HG03469 (cell line): ENCODE results near the gene DOCK4.
"Not testable (repeated sequence)": the region's sequence is repeated elsewhere in the genome, so short reads cannot be mapped to it uniquely, and the experiment has no call there.

ENCODE experiments used
- ATAC-seq: cut with Tn5 transposase; IDR thresholded peaks from one replicate; pipeline ENCODE4 v1.9.1; 2021; ENCODE audit warnings: mild to moderate bottlenecking, moderate library complexity, moderate number of reproducible peaks; ENCODE audit not compliant: unreplicated experiment

Gene DOCK4

DNA sequence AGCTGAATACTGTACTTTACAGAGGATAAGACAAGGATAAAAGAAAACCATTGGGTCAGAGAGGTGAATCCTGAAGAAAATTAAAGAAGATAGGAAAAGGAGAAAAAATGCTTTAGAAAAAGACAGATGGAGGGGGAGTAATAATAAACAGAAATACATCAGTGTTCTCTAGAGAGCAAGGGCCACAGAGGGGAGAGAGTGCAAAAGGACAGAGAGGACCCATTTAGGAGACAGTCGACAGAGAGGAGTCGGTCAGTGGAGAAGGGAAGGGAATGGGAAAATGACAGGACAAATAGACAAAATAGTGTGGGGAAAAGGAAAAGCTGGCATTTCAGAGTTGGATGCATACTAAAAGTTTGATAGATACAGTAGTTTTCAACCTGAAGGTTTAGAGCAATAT, 287.0 kb downstream of the DOCK4 start:
- no peak for ATAC-seq

DNA sequence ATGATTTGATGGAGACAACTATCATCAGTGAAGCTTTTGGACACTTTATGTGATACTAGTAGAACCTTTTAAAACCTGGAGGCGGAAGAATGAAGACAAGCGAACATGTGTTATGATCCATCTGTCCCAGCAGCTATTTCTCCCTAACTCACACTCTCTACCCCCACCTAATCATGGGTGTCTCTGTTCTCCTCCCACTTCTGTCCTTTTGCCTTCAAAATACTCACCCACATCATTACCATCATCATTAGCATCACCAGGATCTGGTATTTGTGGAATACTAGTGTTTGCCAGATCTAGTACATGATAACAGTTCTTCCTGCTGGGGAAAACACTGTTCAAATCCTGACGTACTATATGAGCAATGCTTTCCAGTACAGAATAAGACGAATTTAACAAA, 287.7 kb downstream of the DOCK4 start:
- ATAC-seq = no peak

DNA sequence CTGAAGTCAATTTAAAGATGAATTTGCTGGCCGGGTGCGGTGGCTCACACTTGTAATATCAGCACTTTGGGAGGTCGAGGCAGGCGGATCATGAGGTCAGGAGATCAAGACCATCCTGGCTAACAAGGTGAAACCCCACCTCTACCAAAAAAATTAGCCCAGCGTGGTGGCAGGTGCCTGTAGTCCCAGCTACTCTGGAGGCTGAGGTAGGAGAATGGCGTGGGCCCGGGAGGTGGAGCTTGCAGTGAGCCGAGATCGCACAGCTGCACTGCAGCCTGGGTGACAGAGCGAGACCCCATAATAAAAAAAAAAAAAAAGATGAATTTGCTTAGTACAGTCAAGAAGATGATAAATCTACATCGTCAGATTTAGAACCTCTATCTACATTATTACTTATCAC, 288.8 kb downstream of the DOCK4 start:
- ATAC-seq = not testable (repeated sequence)

DNA sequence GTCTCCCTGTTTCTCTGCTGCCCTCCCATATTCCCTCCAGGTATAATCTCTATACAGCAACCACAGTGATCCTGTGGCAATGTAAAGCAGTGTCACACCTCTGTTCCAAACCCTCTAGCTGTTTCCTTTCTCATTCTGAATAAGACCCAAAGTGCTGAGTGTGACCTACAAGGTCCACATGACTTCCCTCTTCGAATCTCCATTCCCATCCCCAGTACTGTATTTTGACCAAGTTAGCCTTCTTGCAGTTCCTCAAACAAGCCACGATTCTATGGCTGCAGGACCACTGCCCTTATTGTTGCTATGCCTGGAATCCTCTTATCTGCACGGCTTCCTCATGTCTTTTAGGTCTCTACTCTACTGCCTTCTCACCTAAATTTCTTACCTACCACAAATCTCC, 291.9 kb downstream of the DOCK4 start:
- ATAC-seq = no peak

DNA sequence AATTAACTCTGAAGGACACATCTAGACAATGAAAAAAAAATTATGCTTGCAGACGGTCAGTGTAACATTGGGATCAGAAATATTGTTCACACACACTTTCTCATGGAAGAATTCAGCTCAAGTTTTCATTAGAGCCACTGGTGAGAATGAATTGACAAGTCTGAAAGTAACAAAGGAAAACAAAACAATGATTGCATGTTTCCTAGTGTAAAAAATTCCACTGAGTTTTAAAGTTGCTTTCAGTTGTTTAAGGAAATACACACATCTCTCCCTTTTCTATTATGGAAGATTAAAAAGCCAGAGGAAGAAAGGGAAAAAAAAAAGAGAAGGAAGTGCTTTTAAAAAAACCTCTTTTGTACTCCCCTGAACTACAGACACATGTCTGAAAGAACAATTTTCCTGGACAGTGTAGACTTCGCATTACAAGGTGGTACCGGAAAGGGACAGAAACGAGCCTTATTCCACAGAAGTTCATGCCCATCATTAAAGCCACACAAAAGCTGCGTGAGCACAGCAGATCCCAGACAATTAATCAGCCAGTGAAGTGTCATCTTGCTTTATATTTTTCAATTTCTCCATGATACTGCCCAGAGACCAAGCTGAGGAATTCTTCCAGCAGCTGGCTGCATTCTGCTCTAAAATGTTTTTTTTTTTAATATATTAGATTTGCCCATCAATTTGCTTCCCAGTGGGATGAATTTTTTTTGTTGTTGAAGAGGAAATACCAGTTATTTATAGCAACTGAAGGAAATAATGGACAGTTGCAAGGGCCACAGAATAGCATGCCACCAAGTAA, 294.8 kb downstream of the DOCK4 start:
- no peak for ATAC-seq

DNA sequence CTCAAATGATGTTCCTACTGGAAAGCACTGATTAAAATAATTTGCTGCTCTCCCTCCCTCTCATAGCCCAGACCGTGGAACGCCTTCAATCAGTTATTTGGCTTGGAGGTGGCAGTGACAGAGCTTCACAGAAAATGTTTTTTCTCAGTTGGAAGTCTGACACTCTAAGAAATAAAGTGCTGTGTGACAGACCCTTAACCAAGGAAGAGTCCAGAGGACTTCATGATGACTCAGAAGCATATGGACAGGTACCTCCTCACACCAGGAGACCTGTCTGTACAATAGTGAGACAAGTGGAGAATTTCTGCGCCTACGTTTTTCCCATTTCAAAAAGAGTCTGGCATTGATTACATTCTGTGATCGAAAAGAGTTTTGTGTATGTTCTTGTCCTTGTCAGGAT, 295.5 kb downstream of the DOCK4 start:
- no peak for ATAC-seq

DNA sequence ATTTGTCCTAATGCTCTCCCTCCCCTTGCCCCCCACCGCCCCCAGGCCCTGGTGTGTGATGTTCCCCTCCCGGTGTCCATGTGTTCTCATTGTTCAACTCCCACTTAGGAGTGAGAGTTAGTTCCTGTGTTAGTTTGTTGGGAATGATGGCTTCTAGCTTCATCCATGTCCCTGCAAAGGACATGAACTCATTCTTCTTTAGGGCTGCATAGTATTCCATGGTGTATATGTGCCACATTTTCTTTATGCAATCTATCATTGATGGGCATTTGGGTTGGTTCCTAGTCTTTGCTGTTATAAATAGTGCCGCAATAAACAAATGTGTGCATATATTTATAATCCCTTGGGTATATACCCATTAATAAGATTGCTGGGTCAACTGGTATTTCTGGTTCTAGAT, 297.5 kb downstream of the DOCK4 start:
- ATAC-seq = not testable (repeated sequence)

DNA sequence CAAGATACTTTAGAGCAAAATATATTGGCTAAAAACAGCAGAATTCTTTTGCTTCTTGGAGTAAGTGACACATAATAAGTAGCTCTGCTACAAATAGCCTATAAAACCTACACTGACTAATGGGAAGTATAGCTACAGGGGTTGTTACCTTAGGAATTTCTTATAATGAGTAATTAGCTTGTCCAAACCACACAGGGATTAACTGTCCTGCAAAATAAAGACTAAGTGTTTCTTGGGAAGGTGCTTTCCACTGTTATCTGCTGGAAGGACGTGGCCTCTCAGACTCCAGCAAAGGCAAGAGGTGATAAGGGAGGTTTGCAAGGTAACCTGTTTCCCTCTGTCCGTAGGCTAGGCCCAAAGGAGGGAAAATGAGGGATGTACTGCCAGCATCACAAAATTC, 302.4 kb downstream of the DOCK4 start:
- ATAC-seq = no peak

DNA sequence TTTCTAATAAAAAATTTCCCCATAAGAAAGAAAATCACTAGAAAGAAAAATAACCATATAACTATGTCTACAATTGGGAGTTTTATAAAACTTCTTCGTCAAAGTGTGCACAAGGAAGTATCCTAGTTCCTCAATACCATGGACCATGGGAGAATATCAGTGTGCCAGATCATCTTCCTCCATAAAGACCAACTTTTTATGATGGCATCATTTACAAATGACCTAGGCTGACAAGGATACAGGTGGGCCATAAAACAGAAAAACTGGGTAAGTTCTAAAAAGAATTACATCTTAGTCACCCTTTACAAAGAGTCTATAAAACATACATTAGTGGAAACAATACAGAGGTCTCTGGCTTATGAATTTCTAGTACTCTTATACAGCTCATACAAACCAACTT, 303.2 kb downstream of the DOCK4 start:
- no peak for ATAC-seq

DNA sequence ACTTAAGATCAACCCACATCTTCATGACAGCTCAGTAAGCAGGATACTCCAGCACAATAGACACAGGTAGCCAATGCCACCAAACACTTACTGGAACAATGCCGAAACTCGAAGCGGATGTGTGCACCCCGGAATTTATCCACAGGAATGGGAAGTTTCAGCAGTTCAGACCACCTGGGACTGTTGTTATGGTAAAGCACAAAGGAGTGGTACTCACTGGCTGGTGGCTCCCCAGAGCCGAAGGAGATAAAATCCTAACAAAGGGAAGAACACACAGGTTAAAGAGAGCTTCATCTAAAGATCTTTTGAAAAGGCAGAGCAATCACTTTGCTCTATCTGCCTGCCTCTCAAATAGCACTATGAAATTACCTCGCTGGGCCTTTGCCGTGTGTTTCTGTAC, 305.9 kb downstream of the DOCK4 start:
- no peak for ATAC-seq

DNA sequence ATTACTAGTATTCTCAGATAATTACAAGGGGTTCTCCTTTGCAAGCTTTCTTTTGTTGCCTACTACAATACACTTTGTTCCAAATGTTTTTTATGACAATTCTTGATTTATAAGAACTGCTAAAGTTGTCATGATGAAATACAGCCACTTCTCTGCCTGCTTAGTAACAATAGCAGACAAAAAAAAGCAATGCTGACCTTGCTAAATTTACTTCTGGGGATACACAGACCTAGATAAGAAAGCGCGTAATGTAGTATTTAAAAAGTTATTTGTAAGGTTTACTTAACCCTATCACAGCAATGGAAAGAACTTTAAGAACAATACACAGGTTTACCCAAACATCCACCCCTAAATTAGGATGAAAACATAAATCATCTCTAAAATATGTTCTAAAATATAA, 311.1 kb downstream of the DOCK4 start:
- ATAC-seq = no peak

DNA sequence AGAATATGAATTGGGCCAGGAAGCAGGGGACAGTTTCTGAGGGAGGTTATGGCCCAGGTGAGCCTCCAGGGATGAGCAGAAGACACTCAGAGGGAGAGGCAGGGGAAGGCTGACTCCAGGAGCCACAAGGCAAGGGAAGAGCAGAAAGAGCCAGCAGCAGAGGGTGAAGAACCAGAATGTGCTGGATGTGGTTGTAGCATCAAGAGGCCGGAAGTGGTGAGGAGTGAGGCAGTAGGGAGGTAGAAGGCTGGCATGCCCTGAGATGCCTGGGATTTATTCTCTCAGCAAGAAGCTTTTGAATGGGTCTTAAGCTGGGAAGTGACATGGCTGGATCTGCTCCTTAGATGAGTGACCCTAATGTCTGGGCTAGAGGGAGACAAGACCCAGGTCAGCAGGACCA, 311.7 kb downstream of the DOCK4 start:
- ATAC-seq = no peak

DNA sequence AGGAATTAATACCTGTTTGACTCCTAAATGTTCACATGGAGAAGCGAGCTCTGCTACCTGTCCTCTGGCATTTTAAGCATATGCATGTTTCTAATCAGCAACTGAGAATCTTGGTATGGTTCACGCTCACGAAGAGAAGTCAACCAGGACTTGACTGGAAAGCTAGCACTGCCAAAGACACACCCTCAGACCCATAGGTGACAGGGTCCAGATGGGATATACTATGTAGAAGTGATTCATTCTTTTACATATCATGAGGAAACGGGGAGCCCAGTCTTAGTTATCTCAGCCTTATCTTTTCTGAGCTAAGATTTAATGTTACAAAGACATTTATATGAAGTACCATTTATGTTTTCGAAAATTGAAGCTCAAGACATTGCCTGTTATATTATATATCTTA, 313.0 kb downstream of the DOCK4 start:
- no peak for ATAC-seq

DNA sequence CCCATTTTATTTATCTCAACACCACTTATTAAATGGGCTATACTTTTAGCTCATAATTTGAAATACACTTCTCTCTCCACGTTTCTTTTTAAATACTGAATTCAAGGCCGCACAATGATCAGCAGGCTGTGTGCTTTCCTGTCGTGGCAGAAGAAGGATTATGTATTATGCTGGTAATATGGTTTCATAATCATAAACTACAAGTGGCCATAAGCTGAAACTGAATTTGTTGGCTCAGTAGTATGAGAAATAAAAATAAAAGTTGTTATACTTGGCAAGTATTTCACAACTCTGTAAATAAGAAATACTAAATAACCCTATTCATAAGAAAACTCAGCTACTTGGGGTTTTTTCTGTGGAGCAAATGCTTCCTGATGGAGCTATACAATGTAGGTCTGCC, 313.6 kb downstream of the DOCK4 start:
- ATAC-seq = no peak

DNA sequence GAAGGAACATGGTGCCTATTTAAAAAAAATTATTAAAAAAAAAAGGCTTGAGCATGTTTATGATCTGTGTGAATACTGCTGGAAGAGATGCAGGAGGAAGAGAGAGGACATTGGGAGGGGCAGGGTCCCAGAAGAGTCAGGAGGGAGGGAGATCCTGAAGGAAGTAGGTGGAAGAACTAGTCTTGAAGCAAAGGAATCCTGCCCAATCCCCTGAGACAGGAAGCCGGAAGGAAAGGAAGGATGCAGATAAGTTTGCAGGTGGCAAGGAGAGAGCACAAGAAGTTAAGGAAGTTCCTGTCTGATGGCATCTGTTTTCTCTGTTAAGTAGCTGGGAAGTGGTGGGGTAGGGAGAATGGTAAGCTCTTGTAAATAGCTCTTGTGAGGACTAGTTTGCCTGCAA, 318.5 kb downstream of the DOCK4 start:
- no peak for ATAC-seq

DNA sequence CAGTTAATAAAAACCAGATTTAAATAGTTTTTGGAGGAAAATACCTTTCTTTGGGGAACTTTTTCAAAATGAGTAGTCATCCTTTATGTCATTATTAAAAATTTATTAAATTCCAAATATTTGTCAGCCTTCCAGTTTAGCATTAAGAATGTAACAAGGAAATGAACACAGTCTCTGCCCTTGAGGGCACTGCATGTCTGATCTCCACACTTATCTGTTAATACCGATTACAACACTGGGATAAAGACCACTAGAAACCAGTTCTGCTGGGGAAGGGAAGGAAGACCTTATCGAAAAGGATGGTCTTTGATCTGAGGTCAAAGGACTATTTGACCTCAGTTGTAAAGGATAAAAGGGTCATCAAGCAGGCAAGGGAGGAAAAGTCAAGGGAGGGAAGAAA, 320.0 kb downstream of the DOCK4 start:
- no peak for ATAC-seq

DNA sequence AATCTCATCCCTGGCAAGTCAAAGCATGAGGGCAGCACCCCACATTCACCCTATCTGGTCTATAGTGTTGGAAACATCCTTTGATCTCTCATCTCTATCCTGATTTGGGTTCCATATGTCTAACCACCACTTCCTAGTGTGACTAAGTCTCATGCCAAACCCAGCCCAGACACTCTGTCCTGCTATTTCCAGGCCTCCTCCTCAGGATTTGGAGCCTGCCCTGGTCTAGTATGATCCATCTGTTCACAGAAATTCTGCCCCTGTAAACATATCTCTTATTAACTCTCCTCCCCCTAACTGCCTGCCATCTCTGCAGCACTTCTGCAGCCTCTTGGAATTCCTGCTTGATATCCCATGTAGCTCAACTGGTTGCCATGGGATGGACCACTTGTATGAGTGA, 323.0 kb downstream of the DOCK4 start:
- no peak for ATAC-seq

DNA sequence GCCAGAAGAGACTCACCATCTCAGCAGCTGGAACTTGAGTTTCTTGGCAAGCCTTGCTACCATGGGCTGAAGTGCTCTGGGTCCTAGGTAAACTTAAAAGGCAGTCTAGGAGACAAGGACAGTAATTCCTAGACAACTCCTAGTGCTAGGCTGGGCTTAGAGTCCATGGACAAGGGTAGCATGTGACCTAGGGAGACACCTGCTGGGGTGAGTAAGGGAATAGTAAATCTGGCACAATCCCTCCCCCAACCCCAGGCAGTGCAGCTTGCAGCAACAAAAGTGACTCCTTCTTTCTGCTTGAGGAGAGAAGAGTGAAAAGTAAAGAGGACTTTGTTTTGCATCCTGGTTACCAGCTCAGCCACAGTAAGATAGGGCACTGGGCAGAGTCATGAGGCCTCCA, 327.4 kb downstream of the DOCK4 start:
- ATAC-seq = no peak

DNA sequence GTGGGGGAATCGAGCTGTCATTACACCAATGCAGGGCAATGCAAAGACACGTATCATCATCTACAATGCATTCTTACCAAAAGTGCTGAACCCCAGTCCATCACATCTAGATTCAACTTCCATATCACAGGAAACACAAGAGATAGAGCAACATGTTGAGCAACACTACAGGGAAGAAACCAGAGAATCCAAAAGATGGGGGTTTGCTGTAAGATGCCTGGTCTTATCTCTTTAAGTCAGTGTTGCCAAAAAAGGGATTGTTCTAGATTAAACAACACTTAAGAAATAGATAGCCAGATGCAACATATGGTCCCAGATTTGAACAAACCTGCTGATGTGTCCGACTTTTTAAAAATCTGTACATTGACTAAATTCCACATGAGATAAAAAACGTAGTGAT, 328.3 kb downstream of the DOCK4 start:
- no peak for ATAC-seq

DNA sequence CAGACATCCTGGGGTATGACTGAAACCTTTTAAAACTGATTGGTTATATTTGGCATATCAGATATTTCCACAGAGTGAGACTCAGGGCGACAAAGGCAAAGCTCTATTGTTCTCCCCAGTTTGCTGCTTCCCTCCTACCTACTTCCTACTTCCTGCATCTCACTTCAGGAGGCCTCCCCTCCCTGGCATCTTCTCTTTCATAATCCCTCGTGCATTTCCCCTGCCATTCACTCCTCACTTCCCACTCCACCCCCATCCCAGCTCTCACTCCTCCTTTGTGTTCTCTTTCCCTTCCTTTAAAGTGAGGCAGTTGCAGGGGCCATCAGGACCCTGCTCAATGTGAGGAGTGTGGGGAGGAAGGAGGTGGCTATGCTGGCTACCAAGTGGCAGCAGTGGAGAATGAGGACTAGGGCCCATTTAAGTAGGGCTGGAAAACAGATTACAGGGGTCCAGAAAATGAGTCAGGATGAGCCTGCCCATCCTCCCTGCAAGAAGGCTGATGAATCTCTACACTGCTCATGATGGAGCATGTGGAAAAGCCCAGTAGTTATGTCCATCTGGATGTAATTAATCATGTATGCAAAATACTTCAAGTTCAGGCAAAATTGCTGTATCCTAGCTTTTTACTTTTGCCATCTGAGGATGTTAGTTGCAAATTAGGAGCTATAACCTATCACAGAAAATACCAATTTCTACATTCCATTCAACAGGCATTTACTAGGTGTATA, 332.1 kb downstream of the DOCK4 start:
- ATAC-seq = no peak

DNA sequence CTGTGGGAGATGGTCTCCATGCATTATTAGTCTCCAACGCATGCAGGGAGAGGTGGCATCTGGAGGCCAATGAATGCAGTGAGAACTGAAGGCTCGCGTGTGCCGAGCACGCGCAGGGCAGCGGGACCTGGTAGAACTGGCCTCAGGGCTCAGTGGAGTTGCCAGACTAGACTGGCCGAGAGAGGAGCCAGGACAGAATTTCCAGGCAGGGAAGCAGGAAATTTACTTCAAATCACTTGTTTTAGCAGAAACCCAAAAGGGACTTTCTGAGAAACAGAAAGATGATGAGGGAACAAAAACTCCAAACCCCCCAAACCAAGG, 332.9 kb downstream of the DOCK4 start:
- ATAC-seq = no peak

DNA sequence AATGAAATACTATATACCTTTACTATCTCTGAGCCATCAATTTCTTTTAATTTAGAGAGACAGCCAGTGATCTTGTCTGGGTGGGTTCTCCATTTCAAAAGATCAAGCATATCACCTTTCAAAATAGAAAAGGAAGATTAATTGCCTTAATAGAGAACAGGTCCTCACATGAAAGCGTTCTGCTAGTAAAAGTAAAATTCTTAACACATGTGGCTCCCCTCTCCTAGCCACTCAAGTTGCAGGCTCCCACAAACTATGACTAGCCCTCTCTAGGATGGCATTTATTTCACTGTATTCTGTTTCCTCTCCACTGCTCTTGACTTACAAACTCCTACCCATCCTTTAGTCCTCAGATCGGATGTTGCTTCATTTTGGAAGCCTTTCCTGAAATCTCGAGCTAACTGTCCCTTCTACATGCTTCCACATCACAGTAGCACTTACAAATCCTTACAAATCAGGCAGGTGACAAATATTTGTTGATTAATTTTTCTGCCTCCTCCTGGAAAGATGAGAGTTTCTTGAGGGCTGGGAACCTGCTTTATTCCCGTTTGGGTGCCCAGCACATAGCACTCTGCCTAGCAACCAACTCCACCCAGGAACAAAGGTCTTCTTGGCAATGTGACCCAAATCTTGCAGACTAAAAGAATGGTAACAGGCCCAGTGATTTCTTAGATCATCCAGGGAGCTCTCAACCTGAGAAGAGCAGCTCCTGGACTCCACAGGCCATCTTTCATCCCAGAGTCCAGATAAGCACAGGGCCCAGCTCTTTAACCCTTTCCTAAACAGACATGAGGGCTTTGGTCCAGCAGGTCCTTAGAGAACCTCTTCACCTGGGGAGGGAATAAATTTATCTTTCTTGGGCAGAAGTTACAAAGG, 333.5 kb downstream of the DOCK4 start:
- no peak for ATAC-seq
